Coronary artery (tissue), 2 donors: ENCODE data around the gene NEK11.

Source experiments
- DNase-seq: peaks from one replicate; pipeline ENCODE4 v3.0.0-alpha.2; 2017; ENCODE audit warnings: low spot score
- H3K27ac ChIP-seq, 2 donors: fragments of 200-600 bp; sonication (generic); one replicate each; pipeline ENCODE4 v1.5.1; 2016 to 2019
- H3K4me3 ChIP-seq: fragments of 200-600 bp; sonication (generic); 2 replicates; pipeline ENCODE4 v1.5.1; 2016; ENCODE audit warnings: mild to moderate bottlenecking, moderate library complexity
- CTCF ChIP-seq: fragments of 200-600 bp; sonication (generic); IDR thresholded peaks from one replicate; pipeline ENCODE4 v1.5.1; 2019; ENCODE audit warnings: antibody characterized with exemption

NEK11 gene

GRCh38 chr3:131282967-131283366, 256.3 kb downstream of the NEK11 start:
- no peak for TF ChIP-seq CTCF
- DNase-seq: no peak
- H3K27ac ChIP-seq: no peak overlapping the region
- H3K4me3 ChIP-seq: no peak overlapping the region

GRCh38 chr3:131283862-131284261, 257.2 kb downstream of the NEK11 start:
- Histone ChIP-seq H3K27ac (no peak overlapping the region), H3K4me3 (no peak overlapping the region)
- DNase-seq: no peak
- TF ChIP-seq CTCF: no peak

- H3K27ac ChIP-seq: no peak overlapping the region
- H3K4me3 ChIP-seq: no peak overlapping the region
- no peak for DNase-seq
- TF ChIP-seq CTCF: no peak
Observed at GRCh38 chr3:131284302-131284701, 257.6 kb downstream of the NEK11 start.

GRCh38 chr3:131285456-131285855, 258.8 kb downstream of the NEK11 start:
- no peak for TF ChIP-seq CTCF
- no peak overlapping the region for H3K4me3 ChIP-seq
- no peak overlapping the region for H3K27ac ChIP-seq
- DNase-seq: no peak

- H3K27ac ChIP-seq: no peak overlapping the region
- H3K4me3 ChIP-seq: no peak overlapping the region
- no peak for DNase-seq
- no peak for TF ChIP-seq CTCF
Observed at GRCh38 chr3:131299836-131300235, 273.2 kb downstream of the NEK11 start.

- no peak for TF ChIP-seq CTCF
- no peak overlapping the region for H3K27ac ChIP-seq
- no peak for DNase-seq
- no peak overlapping the region for H3K4me3 ChIP-seq
Observed at GRCh38 chr3:131303848-131304247, 277.2 kb downstream of the NEK11 start.

- DNase-seq: no peak
- no peak overlapping the region for H3K27ac ChIP-seq
- H3K4me3 ChIP-seq: no peak overlapping the region
- TF ChIP-seq CTCF: no peak
Observed at GRCh38 chr3:131304890-131305289, 278.2 kb downstream of the NEK11 start.
